Measurements from ENCODE around the gene NLRC5. TPM values are rescaled to one million over a fixed set of nuclear protein-coding genes. Genes with fewer than 3 reads are reported as not detected.

NLRC5 gene
- total RNA-seq, 2 donors from 2014 or later = 78.1 to 79.7 TPM

- intact Hi-C loops (cut with DNase I) = loop anchor here (10.0 kb wide), 1 partner anchor 173 kb away; the partner anchor contains the start of gene SLC12A3
- Histone ChIP-seq H3K9ac (ENCODE audit: low read depth in 2 of 2, low read length in 2 of 2) (no peak overlapping the region), H3K27ac (no peak overlapping the region), H3K27me3 (no peaks in the 10 kb centered on the region), H3K36me3 (no peaks in the 10 kb centered on the region), H3K4me1 (no peaks in the 10 kb centered on the region), H3K4me3 (no peak overlapping the region), H3K9me3 (no peaks in the 10 kb centered on the region)
- DNase-seq = no peak
- no peak for TF ChIP-seq CTCF (IDR thresholded peaks at IDR 0.05)
These were observed 48.8 kb downstream of the NLRC5 start for GRCh38 chr16:57038166-57038565.

- H3K27me3 ChIP-seq = no peaks in the 10 kb centered on the region
- no peaks in the 10 kb centered on the region for H3K4me1 ChIP-seq
- TF ChIP-seq CTCF (IDR thresholded peaks at IDR 0.05) = no peak
- H3K27ac ChIP-seq = peak overlapping the region; percentile 47
- peaks cover 4% of the 10 kb centered on the region for H3K36me3 ChIP-seq
- H3K9ac ChIP-seq (ENCODE audit: low read depth in 2 of 2, low read length in 2 of 2) = no peak overlapping the region
- no peaks in the 10 kb centered on the region for H3K9me3 ChIP-seq
- DNase-seq = no peak
- intact Hi-C loops (cut with DNase I) = loop anchor here (10.0 kb wide), 1 partner anchor 174 kb away; the partner anchor contains the start of gene SLC12A3
- no peak overlapping the region for H3K4me3 ChIP-seq
These were observed 49.9 kb downstream of the NLRC5 start for GRCh38 chr16:57039148-57039812.

GRCh38 chr16:57041182-57042156, 52.1 kb downstream of the NLRC5 start:
- peak; percentile 28 for DNase-seq
- Histone ChIP-seq H3K27me3 (no peaks in the 10 kb centered on the region), H3K9ac (ENCODE audit: low read depth in 2 of 2, low read length in 2 of 2) (peak overlapping the region in 1 of 2 donors; percentile 12), H3K9me3 (no peaks in the 10 kb centered on the region), H3K4me1 (no peaks in the 10 kb centered on the region), H3K36me3 (peaks cover 4% of the 10 kb centered on the region), H3K27ac (peak overlapping the region; percentile 31), H3K4me3 (no peak overlapping the region)
- TF ChIP-seq CTCF (IDR thresholded peaks at IDR 0.05) = no peak
- intact Hi-C loops (cut with DNase I) = loop anchor here (5.0 kb wide), 1 partner anchor 79 kb away; the partner anchor contains the start of gene CETP

- H3K4me1 ChIP-seq = no peaks in the 10 kb centered on the region
- intact Hi-C loops (cut with DNase I) = loop anchor here (5.0 kb wide), 1 partner anchor 80 kb away; the partner anchor contains the start of gene CETP
- no peak overlapping the region for H3K9ac ChIP-seq (ENCODE audit: low read depth in 2 of 2, low read length in 2 of 2)
- DNase-seq = no peak
- no peak for TF ChIP-seq CTCF (IDR thresholded peaks at IDR 0.05)
- H3K27ac ChIP-seq = peak overlapping the region; percentile 31
- peaks cover 4% of the 10 kb centered on the region for H3K36me3 ChIP-seq
- H3K4me3 ChIP-seq = no peak overlapping the region
- H3K9me3 ChIP-seq = no peaks in the 10 kb centered on the region
- H3K27me3 ChIP-seq = no peaks in the 10 kb centered on the region
These were observed 53.1 kb downstream of the NLRC5 start for GRCh38 chr16:57042157-57043111.
